GM12892 (cell line): ENCODE measurements around the gene WIPF2.

Experiments used
- POLR2A ChIP-seq: IDR thresholded peaks from 2 replicates; pipeline ENCODE4 v1.6.1; 2011; ENCODE audit warnings: low read depth, low read length, control low read depth
- POLR2AphosphoS5 ChIP-seq: IDR thresholded peaks from 2 replicates; pipeline ENCODE4 v1.6.1; 2011; ENCODE audit warnings: low read depth, low read length, control low read depth
- TAF1 ChIP-seq: IDR thresholded peaks from 2 replicates; pipeline ENCODE4 v1.6.1; 2011; ENCODE audit warnings: low read depth, mild to moderate bottlenecking, control low read depth, low read length, borderline replicate concordance

GRCh38 chr17:40171750-40172149, 47.4 kb upstream of the WIPF2 start:
- no peak for TF ChIP-seq POLR2AphosphoS5
- no peak for TF ChIP-seq POLR2A
- no peak for TF ChIP-seq TAF1
